ENCODE data around the gene LRRD1. TPM values are rescaled to one million over a fixed set of nuclear protein-coding genes. Genes with fewer than 3 reads are reported as not detected.

The LRRD1 gene
- total and polyA plus RNA-seq, 2 of the 13 experiments (the other 11 are each of a cell fraction or from before 2014, with no cell fraction given): 0.03 TPM; not detected in 1

GRCh38 chr7:92178928-92179924, at the start of gene LRRD1 (continued):
- TF ChIP-seq ZNF280D (CRISPR knock-in tag; IDR thresholded peaks at IDR 0.05) (no peak), ATF3 (CRISPR knock-in tag; IDR thresholded peaks at IDR 0.05) (no peak), ZGPAT (CRISPR knock-in tag; IDR thresholded peaks at IDR 0.05) (peak; percentile 79; the same call in 1 of the 2 replicates), MED13 (CRISPR knock-in tag; IDR thresholded peaks at IDR 0.05) (no peak), ARNTL (CRISPR knock-in tag; IDR thresholded peaks at IDR 0.05) (no peak), TSC22D2 (CRISPR knock-in tag; IDR thresholded peaks at IDR 0.05; ENCODE audit: borderline replicate concordance) (0 out of 2 replicates have a peak, but pooled peaks have one; percentile 36), ZNF644 (CRISPR knock-in tag; IDR thresholded peaks at IDR 0.05; ENCODE audit: low read depth) (no peak), GATAD2A (CRISPR knock-in tag; IDR thresholded peaks at IDR 0.05) (peak; percentile 38; the same call in 1 of the 2 replicates), RCOR2 (CRISPR knock-in tag; IDR thresholded peaks at IDR 0.05) (0 out of 2 replicates have a peak, but pooled peaks have one; percentile 34), ZBTB46 (CRISPR knock-in tag; IDR thresholded peaks at IDR 0.05; ENCODE audit: borderline replicate concordance) (no peak), ZNF580 (CRISPR knock-in tag; IDR thresholded peaks at IDR 0.05; ENCODE audit: borderline replicate concordance, low read depth) (peak; percentile 85; the same call in 1 of the 2 replicates), MTA1 (CRISPR knock-in tag; IDR thresholded peaks at IDR 0.05; ENCODE audit: borderline replicate concordance) (peak; percentile 39; the same call in 1 of the 2 replicates), ZBTB7B (CRISPR knock-in tag; IDR thresholded peaks at IDR 0.05) (peak; percentile 78), KDM6A (CRISPR knock-in tag; IDR thresholded peaks at IDR 0.05; ENCODE audit: low read depth) (no peak), PITX1 (CRISPR knock-in tag; IDR thresholded peaks at IDR 0.05) (no peak), ZNF224 (CRISPR knock-in tag; IDR thresholded peaks at IDR 0.05) (0 out of 2 replicates have a peak, but pooled peaks have one; percentile 46), ZNF780A (CRISPR knock-in tag; IDR thresholded peaks at IDR 0.05) (no peak), KDM2A (CRISPR knock-in tag; IDR thresholded peaks at IDR 0.05; ENCODE audit: borderline replicate concordance, low read depth) (peak; percentile 89), ZSCAN20 (CRISPR knock-in tag; IDR thresholded peaks at IDR 0.05; ENCODE audit: borderline replicate concordance) (0 out of 2 replicates have a peak, but pooled peaks have one; percentile 45), NFYC (CRISPR knock-in tag; IDR thresholded peaks at IDR 0.05) (0 out of 2 replicates have a peak, but pooled peaks have one; percentile 13), ZNF598 (CRISPR knock-in tag; IDR thresholded peaks at IDR 0.05; ENCODE audit: borderline replicate concordance) (no peak)

All from HepG2 (cell line).